GM23248 (cell line): ENCODE measurements around the gene WSB1.

Source experiments
- EZH2 ChIP-seq: fragments of 200-600 bp; sonication (generic); IDR thresholded peaks from 2 replicates; pipeline ENCODE4 v1.6.1; 2018; ENCODE audit warnings: antibody characterized with exemption, mild to moderate bottlenecking; ENCODE audit not compliant: insufficient read depth, poor library complexity, severe bottlenecking
- EZH2phosphoT487 ChIP-seq: fragments of 200-600 bp; sonication (generic); IDR thresholded peaks from 2 replicates; pipeline ENCODE4 v1.6.1; 2018; ENCODE audit warnings: antibody characterized with exemption, moderate library complexity, mild to moderate bottlenecking, low read depth; ENCODE audit not compliant: insufficient read depth

DNA sequence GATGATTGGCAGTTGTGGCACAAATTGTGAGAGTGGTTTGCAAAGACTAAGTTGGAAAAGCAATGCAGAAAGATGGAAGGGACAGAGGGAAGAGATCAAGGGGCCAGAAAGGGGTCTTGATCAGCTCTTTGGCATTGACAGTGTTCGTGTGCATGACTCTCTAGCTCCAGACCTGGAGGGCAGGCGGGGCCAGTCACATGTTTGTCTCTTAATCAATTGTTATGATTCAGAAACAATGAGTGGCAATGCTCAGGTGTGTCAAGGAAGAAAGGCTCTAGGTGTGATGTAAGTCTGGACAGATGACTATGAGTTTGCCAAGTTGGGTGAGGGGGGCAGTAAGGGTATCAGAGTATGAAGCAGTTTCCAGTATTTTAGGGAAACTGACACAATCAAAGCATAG, 32.1 kb downstream of the WSB1 start:
- TF ChIP-seq EZH2 (no peak), EZH2phosphoT487 (no peak)
